SK-N-SH (cell line): ENCODE data around the gene RFLNA.

Experiments
- CTCF ChIP-seq: fragments of 200-600 bp; sonication (generic); IDR thresholded peaks from 2 replicates; pipeline ENCODE4 v1.6.1; 2017; ENCODE audit warnings: antibody characterized with exemption, mild to moderate bottlenecking, moderate library complexity
- GATA2 ChIP-seq: sonication (generic); formaldehyde crosslinking; IDR thresholded peaks from 2 replicates; pipeline ENCODE4 v1.5.0; 2020; ENCODE audit warnings: mild to moderate bottlenecking, missing genetic modification reagents
- RAD21 ChIP-seq: IDR thresholded peaks from 2 replicates; pipeline ENCODE4 v1.6.1; 2012; ENCODE audit warnings: mild to moderate bottlenecking, low read length
- TCF12 ChIP-seq: IDR thresholded peaks from 2 replicates; pipeline ENCODE4 v1.4.0; 2012
- USF2 ChIP-seq: fragments of 150-350 bp; IDR thresholded peaks from 2 replicates; pipeline ENCODE4 v1.6.1; 2017; ENCODE audit warnings: antibody characterized with exemption, low read length, low read depth, borderline replicate concordance

GRCh38 chr12:124279846-124280360 is 15.0 kb upstream of the RFLNA start:
- TF ChIP-seq CTCF (no peak), TCF12 (no peak), RAD21 (no peak), USF2 (no peak), GATA2 (CRISPR knock-in tag) (no peak)
